ENCODE measurements around the gene CAPN15.
"Not testable (repeated sequence)": the region's sequence is repeated elsewhere in the genome, so short reads cannot be mapped to it uniquely, and the experiment has no call there.

Gene CAPN15

DNA sequence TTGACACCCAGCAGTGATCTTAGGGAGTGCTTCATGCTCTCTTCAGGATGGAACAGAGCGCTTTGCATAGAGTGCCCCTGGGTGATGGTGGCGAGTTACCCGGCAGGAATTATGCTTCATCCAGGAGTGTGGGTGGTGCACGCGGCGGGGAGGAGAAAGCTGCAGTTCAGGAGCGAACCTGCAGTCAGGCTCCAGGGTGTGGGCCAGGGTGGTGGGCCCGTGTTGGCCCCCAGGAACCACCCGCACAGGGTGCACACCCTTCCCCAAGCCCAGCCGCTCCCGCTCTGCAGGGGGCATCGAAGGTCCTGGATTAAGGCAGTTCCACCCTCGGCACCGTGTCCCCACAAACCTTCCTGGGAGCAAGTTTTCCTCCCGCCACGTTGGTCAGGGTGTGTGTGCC is 66.3 kb downstream of the CAPN15 start:
- Histone ChIP-seq H3K27me3 (ENCODE audit: insufficient read depth, low read depth) (no peaks in the 10 kb centered on the region), H3K27ac (no peak overlapping the region), H3K79me2 (ENCODE audit: insufficient read depth, low read depth) (peaks cover 30% of the 10 kb centered on the region), H2AFZ (ENCODE audit: low read depth) (no peak overlapping the region), H3K4me1 (ENCODE audit: low read depth, poor library complexity, severe bottlenecking) (peaks cover 7% of the 10 kb centered on the region), H3K36me3 (ENCODE audit: insufficient read depth) (no peaks in the 10 kb centered on the region), H3K9ac (no peak overlapping the region), H4K20me1 (ENCODE audit: insufficient read depth) (no peaks in the 10 kb centered on the region), H3K4me2 (no peak overlapping the region), H3K4me3 (IDR thresholded peaks at IDR 0.05; ENCODE audit: insufficient read depth, low read depth, low read length) (no peak overlapping the region)
- no peak for TF ChIP-seq CTCF (conservative IDR thresholded peaks at IDR 0.05; ENCODE audit: low read depth, low read length)

- H2AFZ ChIP-seq (ENCODE audit: low read depth), result no peak overlapping the region
- H3K4me3 ChIP-seq (IDR thresholded peaks at IDR 0.05; ENCODE audit: insufficient read depth, low read depth, low read length), result no peak overlapping the region
- H3K4me1 ChIP-seq (ENCODE audit: low read depth, poor library complexity, severe bottlenecking), result peaks cover 7% of the 10 kb centered on the region
- H3K36me3 ChIP-seq (ENCODE audit: insufficient read depth), result no peaks in the 10 kb centered on the region
- H3K27me3 ChIP-seq (ENCODE audit: insufficient read depth, low read depth), result no peaks in the 10 kb centered on the region
- no peak for TF ChIP-seq CTCF (conservative IDR thresholded peaks at IDR 0.05; ENCODE audit: low read depth, low read length)
- no peaks in the 10 kb centered on the region for H4K20me1 ChIP-seq (ENCODE audit: insufficient read depth)
- H3K9ac ChIP-seq, result no peak overlapping the region
- H3K4me2 ChIP-seq, result no peak overlapping the region
- H3K27ac ChIP-seq, result no peak overlapping the region
- H3K79me2 ChIP-seq (ENCODE audit: insufficient read depth, low read depth), result peaks cover 30% of the 10 kb centered on the region
Observed at GRCh38 chr16:595094-595528, 67.6 kb downstream of the CAPN15 start.

GRCh38 chr16:595942-596735 is 68.6 kb downstream of the CAPN15 start:
- H3K79me2 ChIP-seq (ENCODE audit: insufficient read depth, low read depth), result peaks cover 25% of the 10 kb centered on the region
- peaks cover 3% of the 10 kb centered on the region for H3K4me1 ChIP-seq (ENCODE audit: low read depth, poor library complexity, severe bottlenecking)
- no peaks in the 10 kb centered on the region for H3K27me3 ChIP-seq (ENCODE audit: insufficient read depth, low read depth)
- TF ChIP-seq CTCF (conservative IDR thresholded peaks at IDR 0.05; ENCODE audit: low read depth, low read length), result no peak
- no peak overlapping the region for H3K4me3 ChIP-seq (IDR thresholded peaks at IDR 0.05; ENCODE audit: insufficient read depth, low read depth, low read length)
- H3K9ac ChIP-seq, result no peak overlapping the region
- no peak overlapping the region for H3K27ac ChIP-seq
- no peak overlapping the region for H3K4me2 ChIP-seq
- H3K36me3 ChIP-seq (ENCODE audit: insufficient read depth), result no peaks in the 10 kb centered on the region
- no peak overlapping the region for H2AFZ ChIP-seq (ENCODE audit: low read depth)
- H4K20me1 ChIP-seq (ENCODE audit: insufficient read depth), result no peaks in the 10 kb centered on the region

GRCh38 chr16:596736-597060 is 69.2 kb downstream of the CAPN15 start:
- no peaks in the 10 kb centered on the region for H3K27me3 ChIP-seq (ENCODE audit: insufficient read depth, low read depth)
- no peak overlapping the region for H3K27ac ChIP-seq
- H3K4me1 ChIP-seq (ENCODE audit: low read depth, poor library complexity, severe bottlenecking), result no peaks in the 10 kb centered on the region
- no peak overlapping the region for H3K4me2 ChIP-seq
- no peak overlapping the region for H2AFZ ChIP-seq (ENCODE audit: low read depth)
- H3K79me2 ChIP-seq (ENCODE audit: insufficient read depth, low read depth), result peaks cover 25% of the 10 kb centered on the region; the same call in 1 of the 2 replicates
- no peak for TF ChIP-seq CTCF (conservative IDR thresholded peaks at IDR 0.05; ENCODE audit: low read depth, low read length)
- no peak overlapping the region for H3K9ac ChIP-seq
- no peak overlapping the region for H3K4me3 ChIP-seq (IDR thresholded peaks at IDR 0.05; ENCODE audit: insufficient read depth, low read depth, low read length)
- no peaks in the 10 kb centered on the region for H4K20me1 ChIP-seq (ENCODE audit: insufficient read depth)
- no peaks in the 10 kb centered on the region for H3K36me3 ChIP-seq (ENCODE audit: insufficient read depth)

- not testable (repeated sequence) for H3K27me3 ChIP-seq (ENCODE audit: insufficient read depth, low read depth); H4K20me1 ChIP-seq (ENCODE audit: insufficient read depth); H2AFZ ChIP-seq (ENCODE audit: low read depth); H3K4me2 ChIP-seq; H3K36me3 ChIP-seq (ENCODE audit: insufficient read depth); H3K27ac ChIP-seq; H3K9ac ChIP-seq; H3K4me1 ChIP-seq (ENCODE audit: low read depth, poor library complexity, severe bottlenecking); H3K4me3 ChIP-seq (IDR thresholded peaks at IDR 0.05; ENCODE audit: insufficient read depth, low read depth, low read length)
- H3K79me2 ChIP-seq (ENCODE audit: insufficient read depth, low read depth), result peaks cover 15% of the 10 kb centered on the region; the same call in 1 of the 2 replicates
Observed at GRCh38 chr16:597655-598054, 70.1 kb downstream of the CAPN15 start.

Data from KMS-11 (cell line).